ENCODE results near the gene FBXL17.

DNA sequence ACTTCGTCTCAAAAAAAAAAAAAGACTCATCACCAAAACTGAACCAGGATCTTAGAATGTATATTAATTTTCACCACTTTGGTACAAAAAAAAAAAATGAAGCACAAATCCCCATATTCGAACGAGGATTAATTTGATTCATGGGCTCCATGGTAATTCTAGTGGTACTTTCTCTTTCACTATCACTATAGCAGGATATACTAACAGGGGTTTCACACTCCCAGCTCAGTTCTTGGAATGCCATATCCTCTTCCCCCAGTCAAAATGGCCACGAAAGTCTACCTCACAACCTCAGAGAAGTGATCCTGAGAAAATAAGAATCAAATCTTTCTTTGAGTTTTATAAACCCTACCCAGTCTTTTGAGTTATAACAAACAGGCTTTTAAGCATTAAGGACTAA lies 235.7 kb downstream of the FBXL17 start:
- TF ChIP-seq, protein P1, sequence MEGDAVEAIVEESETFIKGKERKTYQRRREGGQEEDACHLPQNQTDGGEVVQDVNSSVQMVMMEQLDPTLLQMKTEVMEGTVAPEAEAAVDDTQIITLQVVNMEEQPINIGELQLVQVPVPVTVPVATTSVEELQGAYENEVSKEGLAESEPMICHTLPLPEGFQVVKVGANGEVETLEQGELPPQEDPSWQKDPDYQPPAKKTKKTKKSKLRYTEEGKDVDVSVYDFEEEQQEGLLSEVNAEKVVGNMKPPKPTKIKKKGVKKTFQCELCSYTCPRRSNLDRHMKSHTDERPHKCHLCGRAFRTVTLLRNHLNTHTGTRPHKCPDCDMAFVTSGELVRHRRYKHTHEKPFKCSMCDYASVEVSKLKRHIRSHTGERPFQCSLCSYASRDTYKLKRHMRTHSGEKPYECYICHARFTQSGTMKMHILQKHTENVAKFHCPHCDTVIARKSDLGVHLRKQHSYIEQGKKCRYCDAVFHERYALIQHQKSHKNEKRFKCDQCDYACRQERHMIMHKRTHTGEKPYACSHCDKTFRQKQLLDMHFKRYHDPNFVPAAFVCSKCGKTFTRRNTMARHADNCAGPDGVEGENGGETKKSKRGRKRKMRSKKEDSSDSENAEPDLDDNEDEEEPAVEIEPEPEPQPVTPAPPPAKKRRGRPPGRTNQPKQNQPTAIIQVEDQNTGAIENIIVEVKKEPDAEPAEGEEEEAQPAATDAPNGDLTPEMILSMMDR (IDR thresholded peaks at IDR 0.05; ENCODE audit: low read depth, low read length, missing input control) = no peak
- TF ChIP-seq, protein P2, sequence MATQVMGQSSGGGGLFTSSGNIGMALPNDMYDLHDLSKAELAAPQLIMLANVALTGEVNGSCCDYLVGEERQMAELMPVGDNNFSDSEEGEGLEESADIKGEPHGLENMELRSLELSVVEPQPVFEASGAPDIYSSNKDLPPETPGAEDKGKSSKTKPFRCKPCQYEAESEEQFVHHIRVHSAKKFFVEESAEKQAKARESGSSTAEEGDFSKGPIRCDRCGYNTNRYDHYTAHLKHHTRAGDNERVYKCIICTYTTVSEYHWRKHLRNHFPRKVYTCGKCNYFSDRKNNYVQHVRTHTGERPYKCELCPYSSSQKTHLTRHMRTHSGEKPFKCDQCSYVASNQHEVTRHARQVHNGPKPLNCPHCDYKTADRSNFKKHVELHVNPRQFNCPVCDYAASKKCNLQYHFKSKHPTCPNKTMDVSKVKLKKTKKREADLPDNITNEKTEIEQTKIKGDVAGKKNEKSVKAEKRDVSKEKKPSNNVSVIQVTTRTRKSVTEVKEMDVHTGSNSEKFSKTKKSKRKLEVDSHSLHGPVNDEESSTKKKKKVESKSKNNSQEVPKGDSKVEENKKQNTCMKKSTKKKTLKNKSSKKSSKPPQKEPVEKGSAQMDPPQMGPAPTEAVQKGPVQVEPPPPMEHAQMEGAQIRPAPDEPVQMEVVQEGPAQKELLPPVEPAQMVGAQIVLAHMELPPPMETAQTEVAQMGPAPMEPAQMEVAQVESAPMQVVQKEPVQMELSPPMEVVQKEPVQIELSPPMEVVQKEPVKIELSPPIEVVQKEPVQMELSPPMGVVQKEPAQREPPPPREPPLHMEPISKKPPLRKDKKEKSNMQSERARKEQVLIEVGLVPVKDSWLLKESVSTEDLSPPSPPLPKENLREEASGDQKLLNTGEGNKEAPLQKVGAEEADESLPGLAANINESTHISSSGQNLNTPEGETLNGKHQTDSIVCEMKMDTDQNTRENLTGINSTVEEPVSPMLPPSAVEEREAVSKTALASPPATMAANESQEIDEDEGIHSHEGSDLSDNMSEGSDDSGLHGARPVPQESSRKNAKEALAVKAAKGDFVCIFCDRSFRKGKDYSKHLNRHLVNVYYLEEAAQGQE (IDR thresholded peaks at IDR 0.05) = no peak

Data from liver (tissue), 2 donors.